GM19372 (cell line): ENCODE results near the gene PLXNC1.

Source experiments
- ATAC-seq: cut with Tn5 transposase; IDR thresholded peaks from one replicate; pipeline ENCODE4 v1.9.1; 2021; ENCODE audit warnings: mild to moderate bottlenecking, low read depth, moderate library complexity; ENCODE audit not compliant: unreplicated experiment

PLXNC1 gene

GRCh38 chr12:94147991-94148738, at the start of gene PLXNC1:
Gene PLXNC1, plus strand, starts transcription at chr12:94148577. Its CDS starts 395 bp downstream, at chr12:94148972.
- peak; percentile 36 for ATAC-seq

- ATAC-seq, result no peak
Observed at GRCh38 chr12:94099191-94099590, 49.2 kb upstream of the PLXNC1 start.

GRCh38 chr12:94099632-94100031, 48.7 kb upstream of the PLXNC1 start:
- ATAC-seq, result no peak

- no peak for ATAC-seq
Observed at GRCh38 chr12:94100211-94100627, 48.2 kb upstream of the PLXNC1 start.

GRCh38 chr12:94100990-94101737, 47.2 kb upstream of the PLXNC1 start:
- peak; percentile 63 for ATAC-seq

GRCh38 chr12:94101738-94102660, 46.4 kb upstream of the PLXNC1 start:
- peak; percentile 79 for ATAC-seq

- no peak for ATAC-seq
Observed at GRCh38 chr12:94103986-94104385, 44.4 kb upstream of the PLXNC1 start.

- no peak for ATAC-seq
Observed at GRCh38 chr12:94107910-94108309, 40.5 kb upstream of the PLXNC1 start.

- no peak for ATAC-seq
Observed at GRCh38 chr12:94109160-94109559, 39.2 kb upstream of the PLXNC1 start.

- no peak for ATAC-seq
Observed at GRCh38 chr12:94110258-94110657, 38.1 kb upstream of the PLXNC1 start.

GRCh38 chr12:94111302-94111701, 37.1 kb upstream of the PLXNC1 start:
- ATAC-seq, result no peak

GRCh38 chr12:94112121-94112520, 36.3 kb upstream of the PLXNC1 start:
- ATAC-seq, result no peak

- no peak for ATAC-seq
Observed at GRCh38 chr12:94114166-94114565, 34.2 kb upstream of the PLXNC1 start.

GRCh38 chr12:94116191-94116590, 32.2 kb upstream of the PLXNC1 start:
- no peak for ATAC-seq

- ATAC-seq, result no peak
Observed at GRCh38 chr12:94121886-94122285, 26.5 kb upstream of the PLXNC1 start.

- ATAC-seq, result no peak
Observed at GRCh38 chr12:94122591-94122990, 25.8 kb upstream of the PLXNC1 start.

- no peak for ATAC-seq
Observed at GRCh38 chr12:94123127-94123526, 25.2 kb upstream of the PLXNC1 start.

GRCh38 chr12:94126067-94126466, 22.3 kb upstream of the PLXNC1 start:
- no peak for ATAC-seq

- ATAC-seq, result no peak
Observed at GRCh38 chr12:94127239-94128131, 20.9 kb upstream of the PLXNC1 start.

- ATAC-seq, result no peak
Observed at GRCh38 chr12:94128280-94128679, 20.1 kb upstream of the PLXNC1 start.
